ENCODE results near the gene ANKRD40CL. TPM values are rescaled to one million over a fixed set of nuclear protein-coding genes. Genes with fewer than 3 reads are reported as not detected.

Gene ANKRD40CL
- total RNA-seq, 1 donor from 2014 or later, result not detected

DNA sequence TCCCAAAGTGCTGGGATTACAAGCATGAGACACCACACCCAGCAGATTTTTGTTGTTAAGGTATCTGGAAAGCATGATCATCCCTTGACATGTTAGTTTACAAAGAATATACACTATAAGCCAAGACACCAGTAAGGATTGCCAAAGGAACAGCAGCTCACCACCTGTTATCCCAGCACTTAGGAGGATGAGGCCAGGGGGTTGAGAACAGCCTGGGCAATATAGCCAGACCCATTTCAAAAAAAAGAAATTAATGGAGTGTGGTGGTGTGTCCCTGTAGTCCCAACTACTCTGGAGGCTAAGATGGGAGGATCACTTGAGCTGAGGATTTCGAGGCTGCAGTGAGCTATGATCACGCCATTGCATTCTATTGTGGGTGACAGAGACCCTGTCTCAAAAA is 5.1 kb downstream of the ANKRD40CL start:
- Mint-ChIP-seq H3K9me3 (no peaks in the 10 kb centered on the region), H3K27me3 (ENCODE audit: insufficient read depth, low read depth) (peaks cover 5% of the 10 kb centered on the region), H3K27ac (peak overlapping the region; percentile 37), H3K4me1 (peaks cover 43% of the 10 kb centered on the region), H3K36me3 (no peaks in the 10 kb centered on the region), H3K4me3 (no peak overlapping the region)
- H3K36me3 ChIP-seq, result no peaks in the 10 kb centered on the region
- DNase-seq (ENCODE audit: low spot score), result no peak
- no peak overlapping the region for H2AFZ ChIP-seq (replicated peaks)
- H3K79me2 ChIP-seq (ENCODE audit: low read depth), result no peaks in the 10 kb centered on the region
- no peaks in the 10 kb centered on the region for H3K27me3 ChIP-seq
- TF ChIP-seq EZH2 (IDR thresholded peaks at IDR 0.05) (no peak), EZH2phosphoT487 (IDR thresholded peaks at IDR 0.05) (no peak), CTCF (IDR thresholded peaks at IDR 0.05) (no peak)
- H3F3A ChIP-seq (ENCODE audit: low read depth), result peaks cover 15% of the 10 kb centered on the region
- no peaks in the 10 kb centered on the region for H3K4me1 ChIP-seq
- H3K9me3 ChIP-seq (ENCODE audit: low read depth), result no peaks in the 10 kb centered on the region
- H3K4me2 ChIP-seq, result no peak overlapping the region
- H3K27ac ChIP-seq, result no peak overlapping the region
- H4K20me1 ChIP-seq (ENCODE audit: low read depth), result no peaks in the 10 kb centered on the region
- no peak overlapping the region for H3K4me3 ChIP-seq
- H3K9ac ChIP-seq, result no peak overlapping the region

DNA sequence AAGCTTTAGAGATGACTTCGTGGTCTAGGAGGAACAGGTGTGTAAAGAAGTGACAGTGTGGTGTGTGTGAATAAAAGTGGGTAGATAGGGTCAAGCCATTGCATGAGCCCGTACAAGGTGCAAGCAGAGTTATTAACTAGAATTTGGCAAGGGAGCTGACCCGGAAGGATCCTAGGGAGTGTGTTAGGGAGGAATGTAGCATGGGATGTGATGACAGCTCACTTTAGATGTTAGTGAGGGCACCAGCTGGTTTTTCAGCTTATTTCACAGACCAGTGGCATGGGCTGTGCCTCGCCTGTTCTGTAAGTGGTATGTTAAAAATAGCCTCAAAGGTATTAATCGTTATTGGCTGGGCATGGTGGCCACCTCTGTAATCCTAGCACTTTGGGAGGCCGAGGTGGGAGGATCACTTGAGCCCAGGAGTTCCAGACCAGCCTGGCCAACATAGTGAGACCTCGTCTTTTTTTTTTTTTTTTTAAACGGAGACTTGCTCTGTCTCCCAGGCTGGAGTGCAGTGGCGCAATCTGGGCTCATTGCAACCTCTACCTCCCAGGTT is 8.3 kb downstream of the ANKRD40CL start:
- TF ChIP-seq EZH2 (IDR thresholded peaks at IDR 0.05), result no peak
- TF ChIP-seq CTCF (IDR thresholded peaks at IDR 0.05), result no peak
- TF ChIP-seq EZH2phosphoT487 (IDR thresholded peaks at IDR 0.05), result no peak
- H3K4me3 Mint-ChIP-seq, result no peak overlapping the region
- Histone ChIP-seq H3K9ac (no peak overlapping the region), H3K9me3 (ENCODE audit: low read depth) (no peaks in the 10 kb centered on the region), H3K36me3 (peaks cover 13% of the 10 kb centered on the region), H3K27ac (no peak overlapping the region), H3K4me2 (no peak overlapping the region), H3K4me3 (no peak overlapping the region), H2AFZ (replicated peaks) (no peak overlapping the region), H3K4me1 (no peaks in the 10 kb centered on the region), H3K27me3 (no peaks in the 10 kb centered on the region), H3K79me2 (ENCODE audit: low read depth) (no peaks in the 10 kb centered on the region), H4K20me1 (ENCODE audit: low read depth) (no peaks in the 10 kb centered on the region), H3F3A (ENCODE audit: low read depth) (peaks cover 46% of the 10 kb centered on the region)
- no peaks in the 10 kb centered on the region for H3K9me3 Mint-ChIP-seq
- H3K36me3 Mint-ChIP-seq, result peaks cover 2% of the 10 kb centered on the region
- H3K27ac Mint-ChIP-seq, result peak overlapping the region; percentile 5
- DNase-seq (ENCODE audit: low spot score), result no peak
- H3K27me3 Mint-ChIP-seq (ENCODE audit: insufficient read depth, low read depth), result peaks cover 3% of the 10 kb centered on the region
- peaks cover 15% of the 10 kb centered on the region for H3K4me1 Mint-ChIP-seq

DNA sequence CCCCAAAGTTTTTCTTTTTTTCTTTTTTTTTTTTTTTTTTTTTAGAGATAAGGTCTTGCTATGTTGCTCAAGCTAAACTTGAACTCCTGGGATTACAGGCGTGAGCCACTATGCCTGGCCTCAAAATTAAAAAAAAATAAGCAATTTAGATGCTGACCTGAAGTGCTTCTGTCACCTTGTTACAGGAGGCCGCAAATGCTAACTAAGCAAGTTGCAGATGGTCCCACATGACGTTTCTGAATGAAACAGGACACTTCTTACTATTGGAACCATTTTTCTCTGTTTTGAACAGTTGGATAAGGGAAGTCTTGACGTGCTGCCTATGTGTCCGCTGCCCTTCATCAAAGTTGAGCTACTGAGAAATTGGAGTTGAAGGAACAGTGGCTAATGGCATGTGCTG is 8.8 kb downstream of the ANKRD40CL start:
- TF ChIP-seq CTCF (IDR thresholded peaks at IDR 0.05) (no peak), EZH2phosphoT487 (IDR thresholded peaks at IDR 0.05) (no peak), EZH2 (IDR thresholded peaks at IDR 0.05) (no peak)
- peaks cover 18% of the 10 kb centered on the region for H3K36me3 ChIP-seq
- Mint-ChIP-seq H3K36me3 (peaks cover 6% of the 10 kb centered on the region), H3K4me1 (peaks cover 12% of the 10 kb centered on the region), H3K27me3 (ENCODE audit: insufficient read depth, low read depth) (peaks cover 3% of the 10 kb centered on the region), H3K27ac (peak overlapping the region; percentile 5), H3K9me3 (no peaks in the 10 kb centered on the region), H3K4me3 (no peak overlapping the region)
- no peak overlapping the region for H2AFZ ChIP-seq (replicated peaks)
- peaks cover 51% of the 10 kb centered on the region for H3F3A ChIP-seq (ENCODE audit: low read depth)
- no peaks in the 10 kb centered on the region for H3K27me3 ChIP-seq
- no peaks in the 10 kb centered on the region for H3K4me1 ChIP-seq
- no peak overlapping the region for H3K4me2 ChIP-seq
- no peak overlapping the region for H3K9ac ChIP-seq
- no peaks in the 10 kb centered on the region for H3K79me2 ChIP-seq (ENCODE audit: low read depth)
- no peak for DNase-seq (ENCODE audit: low spot score)
- no peaks in the 10 kb centered on the region for H3K9me3 ChIP-seq (ENCODE audit: low read depth)
- H4K20me1 ChIP-seq (ENCODE audit: low read depth), result no peaks in the 10 kb centered on the region
- H3K27ac ChIP-seq, result no peak overlapping the region
- no peak overlapping the region for H3K4me3 ChIP-seq

Measured in neural progenitor cell (in vitro differentiated cells).